Cardiac fibroblast (primary cell): ENCODE results near the gene KDM5C.
"Not testable (repeated sequence)": the region's sequence is repeated elsewhere in the genome, so short reads cannot be mapped to it uniquely, and the experiment has no call there.

Experiments
- DNase-seq, 2 donors: peaks; one replicate each; pipeline versions ENCODE4 v3.0.0 to v3.0.0-alpha.2; 2010; ENCODE audit warnings: low read depth in 2 of 2
- H3K4me3 ChIP-seq, 2 donors: replicated peaks in 1 of 2; 1 replicate in 1 of 2; 2 replicates in 1 of 2; pipeline ENCODE4 v1.5.1; 2011; ENCODE audit warnings: low read depth in 2 of 2, low read length in 2 of 2, mild to moderate bottlenecking in 2 of 2, moderate library complexity in 1 of 2
- CTCF ChIP-seq: IDR thresholded peaks from one replicate; pipeline ENCODE4 v1.5.1; 2011; ENCODE audit warnings: low read depth, mild to moderate bottlenecking, low read length, inconsistent platforms

KDM5C gene

GRCh38 chrX:53166103-53166502 is 58.9 kb downstream of the KDM5C start:
- no peak for DNase-seq
- H3K4me3 ChIP-seq, result no peak overlapping the region
- TF ChIP-seq CTCF, result no peak

GRCh38 chrX:53164566-53164965 is 60.4 kb downstream of the KDM5C start:
- not testable (repeated sequence) for H3K4me3 ChIP-seq, DNase-seq

GRCh38 chrX:53163436-53163835 is 61.6 kb downstream of the KDM5C start:
- DNase-seq, result no peak
- H3K4me3 ChIP-seq, result no peak overlapping the region
- TF ChIP-seq CTCF, result no peak

GRCh38 chrX:53160297-53160983 is 64.6 kb downstream of the KDM5C start:
- no peak for DNase-seq
- TF ChIP-seq CTCF, result no peak
- no peak overlapping the region for H3K4me3 ChIP-seq

GRCh38 chrX:53159184-53159583 is 65.8 kb downstream of the KDM5C start:
- H3K4me3 ChIP-seq, result no peak overlapping the region
- no peak for DNase-seq
- no peak for TF ChIP-seq CTCF

GRCh38 chrX:53156207-53156596 is 68.8 kb downstream of the KDM5C start:
- no peak overlapping the region for H3K4me3 ChIP-seq
- TF ChIP-seq CTCF, result no peak
- no peak for DNase-seq

- DNase-seq, result no peak
- TF ChIP-seq CTCF, result no peak
- no peak overlapping the region for H3K4me3 ChIP-seq
These were observed 69.3 kb downstream of the KDM5C start for GRCh38 chrX:53155512-53156206.
